ENCODE measurements around the gene XPO6. TPM values are rescaled to one million over a fixed set of nuclear protein-coding genes. Genes with fewer than 3 reads are reported as not detected.

XPO6 gene
- total RNA-seq, 1 donor from 2014 or later: 115 TPM

DNA sequence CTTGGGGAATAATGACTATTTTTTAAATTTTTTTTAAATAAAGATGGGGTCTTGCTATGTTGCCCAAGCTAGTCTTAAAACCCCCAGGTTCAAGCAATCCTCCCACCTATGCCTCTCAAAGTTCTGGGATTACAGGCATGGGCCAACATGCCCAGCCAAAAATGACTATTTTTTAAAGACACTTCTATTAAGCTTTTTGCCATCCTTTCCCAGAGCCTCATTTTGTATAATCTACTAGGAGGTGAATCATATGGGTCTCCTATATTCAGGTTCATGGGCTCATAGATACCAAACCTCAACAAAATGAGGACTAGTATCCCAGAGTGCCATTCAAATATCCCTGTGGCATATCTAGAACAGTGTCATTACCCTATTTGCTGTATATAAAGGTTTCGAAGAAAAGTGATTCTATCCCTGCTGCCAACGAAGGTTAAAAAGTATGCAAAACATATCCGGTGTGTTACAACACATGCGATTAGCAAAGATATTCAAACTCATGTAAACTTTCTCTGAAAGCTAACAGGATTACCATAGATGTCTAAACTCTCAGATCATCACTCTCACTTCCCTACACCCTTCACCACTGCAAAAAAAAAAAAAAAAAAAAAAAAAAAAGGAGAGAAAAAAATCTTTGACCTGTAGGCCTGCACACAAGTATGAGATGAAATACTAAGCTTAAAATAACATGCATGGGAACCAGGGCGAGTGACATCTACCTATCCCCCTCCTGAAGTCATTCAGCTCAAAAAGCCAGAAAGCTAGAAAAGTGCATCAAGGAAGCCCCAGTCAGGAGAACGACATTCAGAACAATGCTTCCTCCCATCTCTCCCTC lies 23.5 kb downstream of the XPO6 start:
- TF ChIP-seq, protein P1, sequence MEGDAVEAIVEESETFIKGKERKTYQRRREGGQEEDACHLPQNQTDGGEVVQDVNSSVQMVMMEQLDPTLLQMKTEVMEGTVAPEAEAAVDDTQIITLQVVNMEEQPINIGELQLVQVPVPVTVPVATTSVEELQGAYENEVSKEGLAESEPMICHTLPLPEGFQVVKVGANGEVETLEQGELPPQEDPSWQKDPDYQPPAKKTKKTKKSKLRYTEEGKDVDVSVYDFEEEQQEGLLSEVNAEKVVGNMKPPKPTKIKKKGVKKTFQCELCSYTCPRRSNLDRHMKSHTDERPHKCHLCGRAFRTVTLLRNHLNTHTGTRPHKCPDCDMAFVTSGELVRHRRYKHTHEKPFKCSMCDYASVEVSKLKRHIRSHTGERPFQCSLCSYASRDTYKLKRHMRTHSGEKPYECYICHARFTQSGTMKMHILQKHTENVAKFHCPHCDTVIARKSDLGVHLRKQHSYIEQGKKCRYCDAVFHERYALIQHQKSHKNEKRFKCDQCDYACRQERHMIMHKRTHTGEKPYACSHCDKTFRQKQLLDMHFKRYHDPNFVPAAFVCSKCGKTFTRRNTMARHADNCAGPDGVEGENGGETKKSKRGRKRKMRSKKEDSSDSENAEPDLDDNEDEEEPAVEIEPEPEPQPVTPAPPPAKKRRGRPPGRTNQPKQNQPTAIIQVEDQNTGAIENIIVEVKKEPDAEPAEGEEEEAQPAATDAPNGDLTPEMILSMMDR (IDR thresholded peaks at IDR 0.05; ENCODE audit: unreplicated experiment): no peak
- no peak overlapping the region for H3K4me3 Mint-ChIP-seq
- H3K36me3 Mint-ChIP-seq: peaks cover 5% of the 10 kb centered on the region
- no peak overlapping the region for H3K27ac Mint-ChIP-seq
- DNase-seq (ENCODE audit: low spot score in 2 of 2, unreplicated experiment in 2 of 2): no peak
- H3K9me3 Mint-ChIP-seq: peaks cover 4% of the 10 kb centered on the region
- no peaks in the 10 kb centered on the region for H3K27me3 Mint-ChIP-seq (ENCODE audit: low read depth)
- peaks cover 20% of the 10 kb centered on the region for H3K4me1 Mint-ChIP-seq

DNA sequence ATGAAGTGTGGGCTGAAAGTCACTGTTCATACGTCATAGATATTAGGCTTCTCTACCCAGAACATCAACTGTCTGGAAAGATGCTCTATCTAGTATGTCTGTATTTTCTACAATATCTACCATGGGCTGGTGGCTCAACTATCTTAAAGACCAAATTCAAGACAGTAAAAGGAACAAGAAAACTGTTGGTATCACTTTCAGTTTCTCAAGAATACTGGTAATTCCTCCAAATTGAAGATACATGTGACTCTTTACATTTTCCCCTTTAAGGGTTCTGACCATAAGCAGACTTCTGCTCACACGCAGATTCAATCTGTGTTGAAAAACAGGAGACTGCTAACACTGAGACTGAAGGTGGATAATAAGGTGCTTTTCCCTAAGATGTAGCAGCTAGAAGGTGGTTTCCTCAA lies 24.2 kb downstream of the XPO6 start:
- no peaks in the 10 kb centered on the region for H3K27me3 Mint-ChIP-seq (ENCODE audit: low read depth)
- no peak overlapping the region for H3K4me3 Mint-ChIP-seq
- H3K27ac Mint-ChIP-seq: no peak overlapping the region
- TF ChIP-seq, protein P1 (IDR thresholded peaks at IDR 0.05; ENCODE audit: unreplicated experiment): no peak
- peaks cover 5% of the 10 kb centered on the region for H3K36me3 Mint-ChIP-seq
- no peak for DNase-seq (ENCODE audit: low spot score in 2 of 2, unreplicated experiment in 2 of 2)
- H3K4me1 Mint-ChIP-seq: peaks cover 25% of the 10 kb centered on the region
- H3K9me3 Mint-ChIP-seq: peaks cover 4% of the 10 kb centered on the region

DNA sequence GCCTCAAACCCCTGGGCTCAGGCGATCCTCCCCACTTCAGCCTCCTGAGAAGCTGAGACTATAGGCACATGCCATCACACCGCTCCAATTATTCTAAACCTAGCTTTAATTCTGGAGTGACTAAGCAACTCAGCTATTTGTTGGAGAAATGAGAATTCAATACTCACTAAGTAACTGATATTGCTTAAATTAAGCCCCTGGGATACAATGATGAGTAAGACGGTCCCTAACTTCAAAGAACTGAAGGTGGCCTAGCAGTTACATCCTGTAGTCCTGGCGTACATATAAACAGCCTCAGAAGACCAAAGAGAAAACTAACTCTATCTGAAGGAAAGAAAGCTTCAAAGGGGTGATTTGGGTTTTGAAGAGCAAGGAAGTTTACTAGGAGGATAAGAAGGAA lies 25.0 kb downstream of the XPO6 start:
- H3K27ac Mint-ChIP-seq: no peak overlapping the region
- H3K4me3 Mint-ChIP-seq: no peak overlapping the region
- H3K27me3 Mint-ChIP-seq (ENCODE audit: low read depth): no peaks in the 10 kb centered on the region
- no peak for DNase-seq (ENCODE audit: low spot score in 2 of 2, unreplicated experiment in 2 of 2)
- peaks cover 31% of the 10 kb centered on the region for H3K4me1 Mint-ChIP-seq
- peaks cover 4% of the 10 kb centered on the region for H3K9me3 Mint-ChIP-seq
- TF ChIP-seq, protein P1 (IDR thresholded peaks at IDR 0.05; ENCODE audit: unreplicated experiment): no peak
- H3K36me3 Mint-ChIP-seq: peaks cover 5% of the 10 kb centered on the region

DNA sequence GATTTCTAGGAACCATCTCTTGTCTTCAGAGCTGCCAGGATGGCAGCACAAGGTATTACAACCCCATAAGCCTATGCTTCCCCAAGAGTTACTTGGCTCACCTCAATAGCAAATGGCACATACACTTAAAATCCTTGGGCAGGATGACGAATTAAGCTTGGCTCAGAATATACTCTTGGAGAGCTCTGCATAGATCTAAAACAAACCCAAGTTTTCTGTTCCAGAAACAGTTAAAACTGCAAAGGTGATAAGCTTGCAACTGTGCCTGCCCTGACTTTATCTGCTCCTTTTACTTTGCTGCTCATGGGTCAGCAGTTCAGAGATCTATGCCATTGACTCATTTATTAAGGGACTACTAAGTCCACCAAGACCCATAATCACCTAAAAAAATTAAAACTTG lies 26.1 kb downstream of the XPO6 start:
- TF ChIP-seq, protein P1 (IDR thresholded peaks at IDR 0.05; ENCODE audit: unreplicated experiment): no peak

DNA sequence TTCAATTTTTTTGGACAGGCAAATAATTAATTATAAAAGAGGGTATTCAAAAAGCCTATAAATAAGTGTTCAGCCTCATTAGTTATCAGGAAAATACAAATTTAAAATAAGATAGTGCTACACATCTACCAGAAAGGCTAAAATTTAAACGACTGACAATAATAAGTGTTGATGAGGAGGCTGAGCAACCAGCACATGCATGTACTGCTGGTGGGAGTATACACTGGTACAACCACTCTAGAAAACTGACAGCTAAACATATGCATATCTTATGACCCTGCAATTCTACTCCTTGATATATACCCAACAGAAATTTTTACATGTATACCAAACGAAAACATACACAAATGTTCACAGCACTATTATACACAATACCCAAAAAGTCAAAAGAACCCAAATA lies 27.1 kb downstream of the XPO6 start:
- Mint-ChIP-seq H3K4me1 (peaks cover 35% of the 10 kb centered on the region), H3K27ac (no peak overlapping the region), H3K27me3 (ENCODE audit: low read depth) (no peaks in the 10 kb centered on the region), H3K36me3 (peaks cover 10% of the 10 kb centered on the region), H3K9me3 (peaks cover 4% of the 10 kb centered on the region), H3K4me3 (no peak overlapping the region)
- TF ChIP-seq, protein P1 (IDR thresholded peaks at IDR 0.05; ENCODE audit: unreplicated experiment): no peak
- no peak for DNase-seq (ENCODE audit: low spot score in 2 of 2, unreplicated experiment in 2 of 2)

More for the DNA sequence above, 26.1 kb downstream of the XPO6 start:
- H3K9me3 Mint-ChIP-seq: peaks cover 4% of the 10 kb centered on the region
- no peak overlapping the region for H3K4me3 Mint-ChIP-seq
- no peak for DNase-seq (ENCODE audit: low spot score in 2 of 2, unreplicated experiment in 2 of 2)
- peaks cover 36% of the 10 kb centered on the region for H3K4me1 Mint-ChIP-seq
- no peaks in the 10 kb centered on the region for H3K27me3 Mint-ChIP-seq (ENCODE audit: low read depth)
- peaks cover 8% of the 10 kb centered on the region for H3K36me3 Mint-ChIP-seq
- H3K27ac Mint-ChIP-seq: no peak overlapping the region

Measured in mesothelial cell of epicardium (in vitro differentiated cells).